ENCODE data around the gene CCDC142. TPM values are rescaled to one million over a fixed set of nuclear protein-coding genes. Genes with fewer than 3 reads are reported as not detected.

Gene CCDC142
- total and polyA plus RNA-seq, 3 experiments from 2014 or later: 9.7 to 22.8 (median 20.3) TPM

- Histone ChIP-seq H3K27me3 (ENCODE audit: insufficient read depth, low read length, poor library complexity, severe bottlenecking) (no peaks in the 10 kb centered on the region), H3K4me3 (ENCODE audit: low read length) (peak overlapping the region; percentile 99), H3K36me3 (ENCODE audit: insufficient read depth, low read length) (peaks cover 11% of the 10 kb centered on the region), H3K9me3 (ENCODE audit: low read length) (no peaks in the 10 kb centered on the region), H3K4me1 (ENCODE audit: insufficient read depth, low read length) (peaks cover 25% of the 10 kb centered on the region), H3K27ac (ENCODE audit: low read depth, low read length) (peak overlapping the region; percentile 89)
- DNase-seq: peak in 3 of 5 donors; percentile 42 to 70 (median 44)
- Mint-ChIP-seq H3K36me3 (peaks cover 0 to 54% (median 9%) of the 10 kb centered on the region in 3 donors), H3K4me1 (peaks cover 32 to 56% (median 45%) of the 10 kb centered on the region in 3 donors), H3K9me3 (no peaks in the 10 kb centered on the region), H3K27ac (peak overlapping the region; percentile 95 to 100 (median 100)), H3K4me3 (peak overlapping the region; percentile 98 to 100 (median 100)), H3K27me3 (no peaks in the 10 kb centered on the region)
- ChIA-PET CTCF (interaction anchor here (0.6 to 5.6 kb wide), 22 partner anchors 9 to 233 kb away, joined by 3 to 83 read pairs (median 7); partner anchors contain the start of genes AUP1, DQX1, HTRA2 and INO80B), POLR2A (interaction anchor here (0.5 to 3.9 kb wide), 10 partner anchors 10 to 49 kb away, joined by 3 to 56 read pairs (median 8); partner anchors contain the start of genes AUP1, DQX1, HTRA2 and INO80B)
Observed at GRCh38 chr2:74481961-74482800, 617 bp downstream of the CCDC142 start.

DNA sequence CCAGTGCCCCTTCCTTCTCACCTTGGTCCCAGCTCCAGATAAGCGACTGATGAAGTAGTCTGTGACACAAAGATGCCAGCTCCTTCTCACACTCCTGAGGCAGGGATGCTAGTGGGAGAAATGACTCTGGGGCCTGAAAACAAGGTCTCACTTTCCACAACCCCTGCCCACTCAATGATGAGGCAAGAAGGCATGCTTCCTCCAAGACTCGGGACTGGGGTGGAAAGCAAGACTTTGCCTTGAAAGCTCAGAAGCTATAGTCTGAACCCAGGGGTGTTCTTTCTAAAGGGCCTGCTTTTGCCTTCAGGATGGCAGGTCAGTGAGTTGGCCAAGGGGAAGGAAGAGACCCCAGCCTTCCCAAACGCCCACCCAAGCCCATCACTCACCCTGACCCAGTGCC, 1.4 kb downstream of the CCDC142 start:
- peaks cover 32 to 52% (median 45%) of the 10 kb centered on the region in 3 donors for H3K4me1 Mint-ChIP-seq
- peak overlapping the region; percentile 99 for H3K4me3 ChIP-seq (ENCODE audit: low read length)
- no peak for DNase-seq
- ChIA-PET POLR2A (interaction anchor here (0.5 to 3.9 kb wide), 8 partner anchors 9 to 50 kb away, joined by 3 to 56 read pairs (median 8); partner anchors contain the start of genes INO80B, MOGS, MRPL53 and WBP1), CTCF (interaction anchor here (0.8 to 5.6 kb wide), 11 partner anchors 8 to 105 kb away, joined by 3 to 83 read pairs (median 16); partner anchors contain the start of genes AUP1, HTRA2, INO80B and MOGS)
- H3K27me3 Mint-ChIP-seq: no peaks in the 10 kb centered on the region
- H3K4me1 ChIP-seq (ENCODE audit: insufficient read depth, low read length): peaks cover 25% of the 10 kb centered on the region
- peak overlapping the region; percentile 89 for H3K27ac ChIP-seq (ENCODE audit: low read depth, low read length)
- H3K36me3 Mint-ChIP-seq: peaks cover 0 to 51% (median 7%) of the 10 kb centered on the region in 3 donors
- peak overlapping the region; percentile 98 to 100 (median 100) for H3K4me3 Mint-ChIP-seq
- no peaks in the 10 kb centered on the region for H3K27me3 ChIP-seq (ENCODE audit: insufficient read depth, low read length, poor library complexity, severe bottlenecking)
- no peaks in the 10 kb centered on the region for H3K9me3 Mint-ChIP-seq
- H3K9me3 ChIP-seq (ENCODE audit: low read length): no peaks in the 10 kb centered on the region
- peaks cover 10% of the 10 kb centered on the region for H3K36me3 ChIP-seq (ENCODE audit: insufficient read depth, low read length)
- H3K27ac Mint-ChIP-seq: peak overlapping the region in 1 of 8 donors; percentile 43

GRCh38 chr2:74474899-74475298, 7.9 kb downstream of the CCDC142 start:
- DNase-seq: no peak
- Mint-ChIP-seq H3K36me3 (peaks cover 0 to 43% (median 12%) of the 10 kb centered on the region in 3 donors), H3K27me3 (peaks cover 0 to 5% of the 10 kb centered on the region in 2 donors), H3K4me3 (peak overlapping the region in 3 of 7 donors; percentile 9 to 18 (median 15)), H3K27ac (no peak overlapping the region), H3K4me1 (peaks cover 25 to 32% (median 31%) of the 10 kb centered on the region in 3 donors), H3K9me3 (no peaks in the 10 kb centered on the region)
- H3K36me3 ChIP-seq (ENCODE audit: insufficient read depth, low read length): peaks cover 9% of the 10 kb centered on the region
- POLR2A ChIA-PET: interaction anchor here (1.7 kb wide), 1 partner anchor 16 kb away, joined by 4 read pairs; the partner anchor contains the start of gene WBP1
- CTCF ChIA-PET: interaction anchor here (1.2 to 4.7 kb wide), 7 partner anchors 8 to 57 kb away, joined by 3 to 49 read pairs (median 4); partner anchors contain the start of genes AUP1, CCDC142, HTRA2 and INO80B
- no peak overlapping the region for H3K4me3 ChIP-seq (ENCODE audit: low read length)
- no peaks in the 10 kb centered on the region for H3K9me3 ChIP-seq (ENCODE audit: low read length)
- H3K27ac ChIP-seq (ENCODE audit: low read depth, low read length): no peak overlapping the region
- peaks cover 22% of the 10 kb centered on the region for H3K4me1 ChIP-seq (ENCODE audit: insufficient read depth, low read length)
- no peaks in the 10 kb centered on the region for H3K27me3 ChIP-seq (ENCODE audit: insufficient read depth, low read length, poor library complexity, severe bottlenecking)

DNA sequence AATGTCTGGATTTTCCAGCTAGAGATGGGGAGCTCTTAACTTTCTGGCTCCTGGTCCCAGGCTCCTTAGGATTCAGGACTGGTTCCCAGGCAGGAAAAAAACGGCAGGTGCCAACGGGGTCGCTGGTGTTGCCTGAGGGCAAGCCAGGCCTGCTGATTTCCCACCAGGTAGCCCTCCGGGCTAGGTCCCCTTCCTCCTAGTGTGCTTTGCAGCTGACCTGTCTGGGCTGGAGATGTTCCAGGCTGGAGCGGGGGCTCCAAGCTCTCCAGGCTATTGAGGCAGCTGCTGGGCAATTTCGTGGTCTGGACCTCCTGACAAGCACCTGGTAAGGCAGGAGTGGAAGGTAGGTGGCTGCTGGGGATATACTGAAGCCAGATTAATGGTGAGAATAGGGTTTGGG, 8.3 kb downstream of the CCDC142 start:
- H3K27ac ChIP-seq (ENCODE audit: low read depth, low read length): no peak overlapping the region
- H3K4me1 ChIP-seq (ENCODE audit: insufficient read depth, low read length): peaks cover 22% of the 10 kb centered on the region
- ChIA-PET POLR2A (interaction anchor here (0.7 to 3.4 kb wide), 3 partner anchors 8 to 16 kb away, joined by 4 to 56 read pairs (median 9); partner anchors contain the start of genes CCDC142, MOGS, TTC31 and WBP1), CTCF (interaction anchor here (1.2 to 4.7 kb wide), 3 partner anchors 8 to 16 kb away, joined by 3 to 49 read pairs (median 4); partner anchors contain the start of genes CCDC142, TTC31 and WBP1)
- H3K36me3 ChIP-seq (ENCODE audit: insufficient read depth, low read length): peaks cover 5% of the 10 kb centered on the region
- H3K27ac Mint-ChIP-seq: no peak overlapping the region
- H3K9me3 Mint-ChIP-seq: no peaks in the 10 kb centered on the region
- H3K36me3 Mint-ChIP-seq: peaks cover 0 to 40% (median 12%) of the 10 kb centered on the region in 3 donors
- no peaks in the 10 kb centered on the region for H3K9me3 ChIP-seq (ENCODE audit: low read length)
- H3K27me3 ChIP-seq (ENCODE audit: insufficient read depth, low read length, poor library complexity, severe bottlenecking): no peaks in the 10 kb centered on the region
- H3K4me3 ChIP-seq (ENCODE audit: low read length): no peak overlapping the region
- peaks cover 24 to 32% (median 29%) of the 10 kb centered on the region in 3 donors for H3K4me1 Mint-ChIP-seq
- DNase-seq: no peak
- peaks cover 0 to 5% of the 10 kb centered on the region in 2 donors for H3K27me3 Mint-ChIP-seq
- peak overlapping the region in 2 of 7 donors; percentile 42 to 64 for H3K4me3 Mint-ChIP-seq

- Mint-ChIP-seq H3K4me3 (peak overlapping the region; percentile 93 to 98 (median 96)), H3K27ac (peak overlapping the region; percentile 97 to 100 (median 99)), H3K9me3 (no peaks in the 10 kb centered on the region), H3K27me3 (peaks cover 0 to 5% of the 10 kb centered on the region in 2 donors), H3K4me1 (peaks cover 21 to 27% (median 25%) of the 10 kb centered on the region in 3 donors), H3K36me3 (peaks cover 0 to 37% (median 8%) of the 10 kb centered on the region in 3 donors)
- Histone ChIP-seq H3K4me1 (ENCODE audit: insufficient read depth, low read length) (peaks cover 22% of the 10 kb centered on the region), H3K36me3 (ENCODE audit: insufficient read depth, low read length) (peaks cover 5% of the 10 kb centered on the region), H3K9me3 (ENCODE audit: low read length) (no peaks in the 10 kb centered on the region), H3K4me3 (ENCODE audit: low read length) (peak overlapping the region; percentile 95), H3K27ac (ENCODE audit: low read depth, low read length) (peak overlapping the region; percentile 83), H3K27me3 (ENCODE audit: insufficient read depth, low read length, poor library complexity, severe bottlenecking) (no peaks in the 10 kb centered on the region)
- ChIA-PET POLR2A (interaction anchor here (0.6 to 3.4 kb wide), 8 partner anchors 10 to 81 kb away, joined by 3 to 56 read pairs (median 4); partner anchors contain the start of genes C2orf81, CCDC142, TTC31 and WBP1), CTCF (interaction anchor here (1.0 to 4.7 kb wide), 10 partner anchors 10 to 115 kb away, joined by 3 to 49 read pairs (median 4); partner anchors contain the start of genes CCDC142, INO80B, TTC31 and WBP1)
- peak in 1 of 5 donors; percentile 21 for DNase-seq
Observed at GRCh38 chr2:74472945-74473258, 9.9 kb downstream of the CCDC142 start.

DNA sequence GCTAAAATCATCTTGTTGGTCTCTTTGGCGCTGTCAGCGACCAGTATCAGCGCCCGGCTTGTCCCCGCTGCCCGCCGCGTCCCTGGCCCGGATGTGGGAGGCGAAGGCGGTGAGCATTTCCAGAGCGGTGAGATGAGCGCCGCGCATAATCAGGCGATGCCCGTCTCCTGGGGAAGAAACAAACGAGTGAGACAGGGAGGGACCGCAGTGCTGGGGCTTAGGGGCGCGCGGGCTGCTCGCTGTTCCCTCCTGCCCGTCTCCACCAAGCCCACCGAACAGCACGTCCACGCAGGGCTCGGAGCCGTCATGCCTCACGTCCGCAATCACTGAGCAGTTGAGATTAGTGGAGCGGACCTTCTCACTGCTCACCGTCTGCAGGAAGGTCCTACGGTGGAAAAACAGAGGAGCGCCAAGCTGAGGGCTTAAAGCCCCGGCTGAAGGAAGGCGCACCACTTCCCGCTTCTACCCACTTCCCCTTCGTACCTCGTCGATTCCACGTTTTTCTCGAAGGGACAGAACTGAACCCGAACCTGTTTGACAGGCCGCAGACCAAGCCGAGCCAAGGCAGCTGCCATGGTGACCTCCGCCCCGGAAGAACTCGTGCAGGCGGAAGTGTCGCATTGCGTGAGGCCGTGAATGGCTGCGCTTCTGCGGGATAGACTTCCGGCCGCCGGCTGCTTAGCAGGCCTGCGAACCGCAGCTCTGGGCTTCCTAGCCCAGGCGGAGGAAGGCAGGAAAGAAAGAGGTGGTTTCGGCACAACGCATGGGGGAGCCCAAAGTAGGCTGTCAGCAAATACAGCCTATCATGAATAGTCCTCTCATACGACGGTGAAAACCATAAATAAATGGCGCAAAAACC, 10.5 kb downstream of the CCDC142 start, which contains the start of gene MRPL53:
TSS of gene MRPL53 (minus strand) at position 595 of the 859 bp plus-strand sequence. CDS start at position 575, 20 bp downstream.
- Mint-ChIP-seq H3K4me3 (peak within 1 kb of the TSS; percentile 93 to 98 (median 96)), H3K27me3 (peaks cover 0 to 5% of the 10 kb centered on the region in 2 donors), H3K4me1 (peaks cover 21 to 27% (median 25%) of the 10 kb centered on the region in 3 donors), H3K36me3 (peaks cover 0 to 33% (median 8%) of the 10 kb centered on the region in 3 donors), H3K9me3 (no peaks in the 10 kb centered on the region), H3K27ac (peak within 1 kb of the TSS; percentile 97 to 100 (median 99))
- Histone ChIP-seq H3K27me3 (ENCODE audit: insufficient read depth, low read length, poor library complexity, severe bottlenecking) (no peaks in the 10 kb centered on the region), H3K36me3 (ENCODE audit: insufficient read depth, low read length) (peaks cover 5% of the 10 kb centered on the region), H3K4me3 (ENCODE audit: low read length) (peak within 1 kb of the TSS; percentile 95), H3K4me1 (ENCODE audit: insufficient read depth, low read length) (peaks cover 22% of the 10 kb centered on the region), H3K27ac (ENCODE audit: low read depth, low read length) (peak within 1 kb of the TSS; percentile 83), H3K9me3 (ENCODE audit: low read length) (no peaks in the 10 kb centered on the region)
- POLR2A ChIA-PET: interaction anchor here (0.6 to 3.4 kb wide), 11 partner anchors 10 to 256 kb away, joined by 3 to 56 read pairs (median 3); partner anchors contain the start of genes C2orf81, CCDC142, INO80B and TTC31
- CTCF ChIA-PET: interaction anchor here (1.0 to 4.7 kb wide), 10 partner anchors 9 to 115 kb away, joined by 3 to 49 read pairs (median 4); partner anchors contain the start of genes CCDC142, INO80B, TTC31 and WBP1
- peak; percentile 94 to 97 (median 95) for DNase-seq
